GM13977 (cell line): Measurements from ENCODE around the gene SLC29A1.
A peak's percentile ranks its signal among the peaks of the same experiment; 100 is the strongest.

ENCODE experiments used
- DNase-seq: peaks from one replicate; pipeline ENCODE4 v3.0.0; 2012; ENCODE audit warnings: low spot score
- CTCF ChIP-seq: IDR thresholded peaks from 2 replicates; pipeline ENCODE4 v1.5.1; 2012; ENCODE audit warnings: mild to moderate bottlenecking, control low read depth; ENCODE audit not compliant: insufficient read depth; ENCODE audit errors: extremely low read depth, missing control alignments
- in situ Hi-C: fragments of 300-500 bp; cut with MboI; formaldehyde crosslinking; loops from one replicate; pipeline ENCODE4 v1.12.0; 2022; ENCODE audit warnings: low sequenced_read_pairs, low pct_unique_long_range_greater_than_20kb, mixed read lengths, inconsistent platforms; ENCODE audit not compliant: unreplicated experiment

Gene SLC29A1

GRCh38 chr6:44217332-44218143 is 5.9 kb upstream of the SLC29A1 start:
- DNase-seq, result peak; percentile 11
- TF ChIP-seq CTCF, result no peak
- in situ Hi-C loops, result no loop called here

DNA sequence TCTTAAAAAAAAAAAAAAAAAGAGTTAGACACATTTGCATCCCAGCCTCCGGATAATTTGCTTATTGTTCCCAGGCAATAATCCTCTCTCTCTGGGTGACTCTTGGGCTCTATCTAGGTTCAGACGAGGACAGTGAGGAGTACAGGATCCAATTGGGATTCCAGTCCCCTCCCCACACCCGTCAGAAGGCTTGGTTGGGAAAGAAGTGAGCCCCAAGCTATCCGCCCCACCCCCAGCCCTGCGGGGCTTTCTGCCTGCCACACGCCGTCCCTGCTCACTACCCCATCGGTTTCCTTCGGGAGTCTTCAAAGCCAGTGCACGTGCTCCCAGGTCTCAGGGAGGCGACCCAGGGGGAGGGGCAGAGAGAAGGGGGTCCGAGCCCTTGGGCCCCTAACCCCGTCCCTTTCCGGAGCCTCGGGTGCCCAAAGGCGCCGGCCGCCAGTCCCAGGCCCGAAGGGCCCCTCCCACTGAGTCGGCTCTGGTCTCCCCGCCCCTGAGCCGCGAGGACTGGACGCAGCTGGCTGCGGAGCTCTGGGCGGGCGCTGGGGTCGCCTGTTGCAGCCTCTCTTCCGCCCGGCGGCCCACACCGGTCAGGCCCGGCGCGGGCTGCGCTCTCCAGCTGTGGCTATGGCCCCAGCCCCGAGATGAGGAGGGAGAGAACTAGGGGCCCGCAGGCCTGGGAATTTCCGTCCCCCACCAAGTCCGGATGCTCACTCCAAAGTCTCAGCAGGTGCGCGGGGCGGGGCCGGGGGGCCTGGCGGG is 4.2 kb upstream of the SLC29A1 start:
- TF ChIP-seq CTCF, result no peak
- peak; percentile 89 for DNase-seq
- in situ Hi-C loops, result no loop called here

- in situ Hi-C loops, result no loop called here
- no peak for TF ChIP-seq CTCF
Observed at GRCh38 chr6:44219815-44220784, 3.3 kb upstream of the SLC29A1 start.

DNA sequence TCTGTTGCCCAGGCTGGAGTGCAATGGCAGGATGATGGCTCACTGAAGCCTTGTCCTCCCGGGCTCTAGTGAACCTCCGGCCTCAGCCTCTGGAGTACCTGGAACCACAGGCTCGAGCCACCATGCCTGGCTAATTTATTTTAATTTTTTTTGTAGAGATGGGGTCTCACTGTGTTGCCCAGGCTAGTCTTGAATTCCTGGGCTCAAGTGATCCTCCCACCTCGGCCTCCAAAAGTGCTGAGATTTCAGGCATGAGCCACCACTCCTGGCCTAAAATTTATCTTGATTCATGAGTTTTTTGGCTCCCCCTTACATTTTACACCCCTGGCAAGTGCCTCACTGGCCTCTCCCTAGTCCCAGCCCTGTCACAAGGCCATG is 2.5 kb upstream of the SLC29A1 start:
- in situ Hi-C loops, result no loop called here
- DNase-seq, result no peak
- no peak for TF ChIP-seq CTCF

More at GRCh38 chr6:44219815-44220784, 3.3 kb upstream of the SLC29A1 start:
- no peak for DNase-seq

DNA sequence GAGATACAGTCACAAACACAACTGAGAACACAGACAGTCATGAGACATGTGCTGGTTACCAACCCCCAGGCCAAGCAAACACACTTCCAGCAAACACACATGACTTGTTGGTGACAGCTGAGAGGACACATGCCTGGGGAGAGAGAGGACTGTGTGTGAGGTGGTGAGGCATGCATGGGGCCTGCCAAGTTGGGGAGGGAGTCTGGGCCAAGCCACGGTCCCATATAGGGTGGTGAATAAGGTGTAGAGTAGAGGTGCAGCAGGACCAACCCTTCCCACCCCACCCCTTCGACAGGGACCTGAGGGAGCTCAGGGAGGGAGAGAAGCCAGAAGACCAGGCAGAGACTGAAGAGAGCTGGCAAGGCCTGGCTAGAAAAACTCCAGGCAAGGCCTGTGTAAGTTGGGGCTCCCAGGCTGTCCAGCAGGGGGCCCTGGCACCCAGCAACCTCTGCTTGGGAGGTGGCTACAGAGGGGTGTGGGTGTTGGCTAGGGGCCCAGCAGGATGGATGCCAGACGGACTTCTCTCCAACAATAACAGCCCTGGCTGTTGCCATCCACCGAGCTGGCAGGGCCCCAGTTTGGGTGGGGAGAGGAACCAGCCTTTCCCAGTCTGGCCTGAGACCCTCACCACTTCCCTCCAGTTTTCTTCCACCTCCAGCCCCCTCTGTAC is 2.0 kb upstream of the SLC29A1 start:
- peak; percentile 92 for TF ChIP-seq CTCF
- in situ Hi-C loops, result no loop called here
- DNase-seq, result peak; percentile 86

DNA sequence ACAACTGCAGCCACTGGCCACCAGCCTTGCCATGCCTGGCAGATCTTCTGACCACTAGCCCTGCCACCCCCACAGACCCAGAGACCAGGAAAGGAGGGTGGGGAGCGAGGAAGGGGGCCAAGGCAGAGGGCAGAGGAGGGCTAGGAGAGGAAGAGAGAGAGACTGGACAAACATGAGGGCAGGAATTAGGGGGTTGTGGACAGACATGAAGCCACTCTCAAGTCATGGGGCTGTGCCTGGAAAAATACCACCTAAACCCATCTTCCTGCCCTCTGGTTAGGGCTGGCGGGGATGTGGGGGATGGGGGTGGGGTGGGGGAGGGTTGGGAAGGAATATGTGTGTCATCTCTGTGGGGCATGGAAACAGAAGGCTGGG is 1.4 kb upstream of the SLC29A1 start:
- DNase-seq, result no peak
- no peak for TF ChIP-seq CTCF
- in situ Hi-C loops, result no loop called here
